Measurements from ENCODE around the gene ACADL. TPM values are rescaled to one million over a fixed set of nuclear protein-coding genes. Genes with fewer than 3 reads are reported as not detected.
"Not testable (repeated sequence)": the region's sequence is repeated elsewhere in the genome, so short reads cannot be mapped to it uniquely, and the experiment has no call there.

ACADL gene
- polyA plus RNA-seq, 1 donor: 9.6 TPM

GRCh38 chr2:210203147-210203546 is 22.1 kb downstream of the ACADL start:
- DNase-seq (ENCODE audit: low read depth): no peak

- DNase-seq (ENCODE audit: low read depth): no peak
Measured at GRCh38 chr2:210199854-210200253, 25.4 kb downstream of the ACADL start.

GRCh38 chr2:210199186-210199765 is 26.0 kb downstream of the ACADL start:
- no peak for DNase-seq (ENCODE audit: low read depth)

- no peak for DNase-seq (ENCODE audit: low read depth)
Measured at GRCh38 chr2:210198326-210198725, 26.9 kb downstream of the ACADL start.

- no peak for DNase-seq (ENCODE audit: low read depth)
Measured at GRCh38 chr2:210197720-210198119, 27.5 kb downstream of the ACADL start.

GRCh38 chr2:210195101-210195852 is 30.0 kb downstream of the ACADL start:
- DNase-seq (ENCODE audit: low read depth): no peak

GRCh38 chr2:210190345-210190744 is 34.9 kb downstream of the ACADL start:
- DNase-seq (ENCODE audit: low read depth): no peak

- DNase-seq (ENCODE audit: low read depth): no peak
Measured at GRCh38 chr2:210189452-210190138, 35.7 kb downstream of the ACADL start.

- DNase-seq (ENCODE audit: low read depth): no peak
Measured at GRCh38 chr2:210188755-210189154, 36.5 kb downstream of the ACADL start.

- no peak for DNase-seq (ENCODE audit: low read depth)
Measured at GRCh38 chr2:210188190-210188589, 37.1 kb downstream of the ACADL start.

GRCh38 chr2:210183936-210184335 is 41.3 kb downstream of the ACADL start:
- not testable (repeated sequence) for DNase-seq (ENCODE audit: low read depth)

- DNase-seq (ENCODE audit: low read depth): not testable (repeated sequence)
Measured at GRCh38 chr2:210181606-210182088, 43.6 kb downstream of the ACADL start.

- not testable (repeated sequence) for DNase-seq (ENCODE audit: low read depth)
Measured at GRCh38 chr2:210181033-210181605, 44.1 kb downstream of the ACADL start.

GRCh38 chr2:210180477-210180876 is 44.8 kb downstream of the ACADL start:
- no peak for DNase-seq (ENCODE audit: low read depth)

GRCh38 chr2:210179351-210179990 is 45.8 kb downstream of the ACADL start:
- no peak for DNase-seq (ENCODE audit: low read depth)

GRCh38 chr2:210177769-210178168 is 47.5 kb downstream of the ACADL start:
- no peak for DNase-seq (ENCODE audit: low read depth)

- not testable (repeated sequence) for DNase-seq (ENCODE audit: low read depth)
Measured at GRCh38 chr2:210177115-210177514, 48.1 kb downstream of the ACADL start.

GRCh38 chr2:210174086-210174485 is 51.2 kb downstream of the ACADL start:
- no peak for DNase-seq (ENCODE audit: low read depth)

GRCh38 chr2:210172219-210172575 is 53.0 kb downstream of the ACADL start:
- no peak for DNase-seq (ENCODE audit: low read depth)

GRCh38 chr2:210171309-210172218 is 53.7 kb downstream of the ACADL start, which contains the start of gene KANSL1L:
Gene KANSL1L, minus strand, starts transcription at chr2:210171409. Its CDS starts 16,827 bp downstream, at chr2:210154582.
- peak; percentile 83 for DNase-seq (ENCODE audit: low read depth)

Measured in forelimb muscle (tissue), 1 donor.